OCI-LY3 (cell line): ENCODE measurements around the gene VCAN.

Experiments used
- EZH2phosphoT487 ChIP-seq: fragments of 200-600 bp; shearing (Covaris generic); IDR thresholded peaks from 2 replicates; pipeline ENCODE4 v1.6.1; 2018; ENCODE audit warnings: antibody characterized with exemption, mixed run types, low read depth
- TF ChIP-seq, protein P1 (sequence below): fragments of 200-600, 300-600 bp; sonication (generic); IDR thresholded peaks from 2 replicates; pipeline ENCODE4 v1.5.1; 2014; ENCODE audit warnings: antibody characterized with exemption, low read length, low read depth

DNA sequence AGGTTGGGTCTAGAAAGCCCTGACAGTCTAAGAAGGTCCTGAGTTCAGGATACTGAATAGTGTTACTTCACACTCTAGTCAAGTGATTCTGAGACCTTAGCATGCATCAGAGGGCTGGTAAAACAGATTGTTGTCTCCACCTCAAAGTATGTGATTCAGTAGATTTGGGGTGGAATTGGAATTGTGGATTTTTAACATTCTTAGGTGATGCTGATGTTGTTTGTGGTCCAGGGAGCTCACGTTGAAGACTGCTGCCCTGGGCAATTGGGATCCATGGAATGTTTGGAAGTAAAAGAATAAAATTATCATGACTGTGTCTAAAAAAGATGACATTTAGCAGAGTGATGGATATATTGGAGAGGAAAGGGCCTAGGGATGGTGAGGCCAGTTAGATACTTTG lies 75.6 kb downstream of the VCAN start:
- TF ChIP-seq, protein P1, sequence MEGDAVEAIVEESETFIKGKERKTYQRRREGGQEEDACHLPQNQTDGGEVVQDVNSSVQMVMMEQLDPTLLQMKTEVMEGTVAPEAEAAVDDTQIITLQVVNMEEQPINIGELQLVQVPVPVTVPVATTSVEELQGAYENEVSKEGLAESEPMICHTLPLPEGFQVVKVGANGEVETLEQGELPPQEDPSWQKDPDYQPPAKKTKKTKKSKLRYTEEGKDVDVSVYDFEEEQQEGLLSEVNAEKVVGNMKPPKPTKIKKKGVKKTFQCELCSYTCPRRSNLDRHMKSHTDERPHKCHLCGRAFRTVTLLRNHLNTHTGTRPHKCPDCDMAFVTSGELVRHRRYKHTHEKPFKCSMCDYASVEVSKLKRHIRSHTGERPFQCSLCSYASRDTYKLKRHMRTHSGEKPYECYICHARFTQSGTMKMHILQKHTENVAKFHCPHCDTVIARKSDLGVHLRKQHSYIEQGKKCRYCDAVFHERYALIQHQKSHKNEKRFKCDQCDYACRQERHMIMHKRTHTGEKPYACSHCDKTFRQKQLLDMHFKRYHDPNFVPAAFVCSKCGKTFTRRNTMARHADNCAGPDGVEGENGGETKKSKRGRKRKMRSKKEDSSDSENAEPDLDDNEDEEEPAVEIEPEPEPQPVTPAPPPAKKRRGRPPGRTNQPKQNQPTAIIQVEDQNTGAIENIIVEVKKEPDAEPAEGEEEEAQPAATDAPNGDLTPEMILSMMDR: no peak
- TF ChIP-seq EZH2phosphoT487: no peak
